Mesenteric fat pad (tissue), 1 donor: ENCODE measurements around the gene SLC9A6. TPM values are rescaled to one million over a fixed set of nuclear protein-coding genes. Genes with fewer than 3 reads are reported as not detected.

Experiments
- DNase-seq: peaks from one replicate; pipeline ENCODE4 v3.0.0-alpha.2; 2020; ENCODE audit warnings: low spot score
- long read RNA-seq: library from polyadenylated mRNA; unstranded; transcript quantifications from one replicate; pipeline ENCODE4 v2.0.0, GENCODE V29; 2020
- total RNA-seq: library from RNA; stranded (reverse); fragmentation: NEBNext Ultra II Directional; extraction: Animal tissue kit (Norgen Biotek cat#: 25700); gene quantifications from one replicate; pipeline ENCODE4 v1.2.1, GENCODE V29; 2021
- donor health status: DM: yes; HTN: yes; CAD: no.

SLC9A6 gene
- 11.9 TPM for total RNA-seq
- long read RNA-seq, partial matches to known transcripts = 3 of 12 reads
- long read RNA-seq, other reads (novel, unspliced or antisense) = 8 of 12 reads

DNA sequence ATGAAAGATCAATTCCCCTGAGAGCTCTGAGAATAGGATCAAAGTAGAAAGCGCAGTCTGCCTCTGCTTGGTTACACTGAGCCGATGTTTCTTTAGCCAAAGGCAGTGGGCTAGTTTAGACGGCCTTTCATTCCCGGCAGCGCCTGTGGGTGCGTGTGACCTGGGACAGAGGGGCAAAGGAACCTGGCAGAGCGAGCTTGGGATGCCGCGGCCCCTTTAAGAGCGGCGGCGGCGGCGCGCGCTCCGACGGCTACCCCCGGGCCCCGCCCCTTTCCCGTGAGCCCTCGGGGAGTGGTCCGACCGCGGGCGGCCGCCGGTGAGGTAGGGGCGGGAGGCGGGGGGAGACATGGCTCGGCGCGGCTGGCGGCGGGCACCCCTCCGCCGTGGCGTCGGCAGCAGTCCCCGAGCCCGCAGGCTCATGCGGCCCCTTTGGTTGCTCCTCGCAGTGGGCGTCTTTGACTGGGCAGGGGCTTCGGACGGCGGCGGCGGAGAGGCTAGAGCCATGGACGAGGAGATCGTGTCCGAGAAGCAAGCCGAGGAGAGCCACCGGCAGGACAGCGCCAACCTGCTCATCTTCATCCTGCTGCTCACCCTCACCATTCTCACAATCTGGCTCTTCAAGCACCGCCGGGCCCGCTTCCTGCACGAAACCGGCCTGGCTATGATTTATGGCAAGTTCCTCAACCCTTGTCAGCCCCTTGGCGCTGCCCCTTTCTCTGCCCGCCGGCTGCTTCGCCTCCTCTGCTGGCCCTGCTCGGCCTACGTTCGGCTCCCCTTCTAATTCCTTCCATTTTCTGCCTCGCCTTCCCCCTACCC lies at the start of gene SLC9A6:
SLC9A6 (plus strand) TSS at position 279 of the 816 bp plus-strand sequence; CDS start at position 503, 224 bp downstream.
- DNase-seq = no peak

DNA sequence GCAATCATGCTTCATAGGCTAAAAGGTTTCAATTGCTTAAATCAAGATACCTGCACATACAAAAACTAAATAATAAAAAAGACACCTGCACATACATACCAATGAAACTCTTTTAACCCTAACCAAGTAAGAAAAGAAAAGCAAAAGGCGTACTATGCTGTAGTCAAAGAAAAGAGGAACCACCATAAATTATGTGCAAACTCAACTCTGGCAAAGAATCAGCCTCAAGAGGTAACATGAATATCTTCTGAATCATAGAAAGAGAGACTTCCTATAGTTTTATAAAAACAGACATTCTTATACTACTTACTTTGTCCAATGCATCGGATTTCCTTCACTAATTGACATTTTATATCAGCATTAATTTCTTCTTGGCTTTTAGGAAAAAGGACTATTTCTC lies 40.7 kb upstream of the SLC9A6 start:
- DNase-seq = no peak

GRCh38 chrX:135951291-135951690 lies 33.9 kb upstream of the SLC9A6 start:
- DNase-seq = no peak

GRCh38 chrX:135973025-135973547 lies 12.1 kb upstream of the SLC9A6 start:
- no peak for DNase-seq

DNA sequence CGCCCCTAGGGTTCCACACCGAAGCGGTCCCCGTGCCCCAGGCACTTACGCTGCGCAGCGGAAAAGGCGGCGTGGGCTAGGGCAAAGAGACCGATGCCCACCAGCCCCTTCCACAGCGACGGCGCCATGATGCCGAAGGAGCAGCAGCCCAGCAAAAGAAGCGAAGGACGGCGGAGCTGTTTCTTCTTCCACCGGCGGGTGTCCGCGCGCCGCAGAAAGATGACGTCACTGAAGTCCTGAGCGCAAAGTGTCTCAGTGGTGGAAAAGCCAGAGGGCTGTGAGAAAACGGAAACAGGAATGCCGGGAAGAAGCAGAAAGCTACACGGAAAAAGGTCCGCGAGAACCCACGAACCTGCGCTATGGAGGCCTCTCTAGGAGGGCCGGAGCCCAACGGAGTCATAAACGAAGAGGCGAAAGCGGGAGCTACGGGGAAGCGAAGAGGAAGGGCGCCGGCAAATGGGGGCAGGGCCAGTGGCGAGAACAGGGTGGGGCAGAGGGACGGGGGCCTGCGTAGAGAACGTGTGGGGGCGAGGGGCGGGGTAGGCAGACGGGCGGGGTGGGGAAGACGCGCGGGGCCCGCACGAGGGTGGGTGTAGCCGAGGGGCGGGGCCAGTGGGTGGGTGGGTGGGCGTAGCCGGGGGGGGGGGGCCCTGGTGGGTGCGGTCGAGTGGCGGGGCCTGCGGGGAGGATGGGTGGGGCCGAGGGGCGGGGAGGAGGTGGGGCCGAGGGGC lies 11.5 kb upstream of the SLC9A6 start, which contains the start of gene MMGT1:
MMGT1 (minus strand) TSS at position 441 of the 731 bp plus-strand sequence; CDS start at position 128, 313 bp downstream.
- DNase-seq = no peak

GRCh38 chrX:135974279-135974856 lies 10.9 kb upstream of the SLC9A6 start:
- no peak for DNase-seq

DNA sequence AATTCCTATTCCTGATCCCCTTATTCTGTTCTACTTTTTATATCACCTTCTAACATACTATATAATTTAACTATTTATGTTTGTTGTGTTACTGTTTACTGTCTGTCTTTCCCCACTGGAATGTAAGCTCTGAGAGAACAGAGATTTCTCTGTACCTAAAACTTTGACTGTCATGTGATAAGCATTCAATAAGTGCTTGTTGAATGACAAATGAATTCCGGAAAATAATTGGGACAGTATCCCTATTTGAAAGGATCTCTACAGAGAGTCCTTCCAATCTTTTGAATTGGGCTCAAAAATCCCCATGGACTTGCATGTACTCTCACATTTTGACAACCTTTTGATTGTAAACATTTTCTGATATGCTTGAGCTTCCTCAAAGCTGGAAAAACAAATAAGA lies 9.8 kb upstream of the SLC9A6 start:
- no peak for DNase-seq

GRCh38 chrX:135977611-135978010 lies 7.6 kb upstream of the SLC9A6 start:
- no peak for DNase-seq

GRCh38 chrX:135981010-135981409 lies 4.2 kb upstream of the SLC9A6 start:
- no peak for DNase-seq

- no peak for DNase-seq
Measured at GRCh38 chrX:135981668-135982067, 3.6 kb upstream of the SLC9A6 start.

GRCh38 chrX:135982860-135983259 lies 2.4 kb upstream of the SLC9A6 start:
- no peak for DNase-seq

- no peak for DNase-seq
Measured at GRCh38 chrX:135984256-135984655, 979 bp upstream of the SLC9A6 start.

DNA sequence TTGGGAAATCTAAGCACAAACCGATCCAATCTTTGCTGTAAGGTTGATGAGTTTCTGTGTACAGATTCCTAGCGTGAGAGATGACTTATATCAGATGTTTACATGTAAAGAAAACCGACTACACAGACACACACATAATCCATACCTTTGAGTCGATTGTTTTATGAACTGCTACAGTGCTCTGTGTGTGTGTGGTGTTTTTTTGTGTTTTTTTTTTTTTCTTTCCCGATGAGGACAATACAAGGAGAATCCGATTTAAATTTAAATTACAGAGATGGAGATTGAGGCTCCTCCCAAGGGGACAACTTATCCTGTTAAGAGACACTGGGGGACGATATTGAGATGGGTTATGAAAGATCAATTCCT lies 461 bp upstream of the SLC9A6 start:
- DNase-seq = no peak

DNA sequence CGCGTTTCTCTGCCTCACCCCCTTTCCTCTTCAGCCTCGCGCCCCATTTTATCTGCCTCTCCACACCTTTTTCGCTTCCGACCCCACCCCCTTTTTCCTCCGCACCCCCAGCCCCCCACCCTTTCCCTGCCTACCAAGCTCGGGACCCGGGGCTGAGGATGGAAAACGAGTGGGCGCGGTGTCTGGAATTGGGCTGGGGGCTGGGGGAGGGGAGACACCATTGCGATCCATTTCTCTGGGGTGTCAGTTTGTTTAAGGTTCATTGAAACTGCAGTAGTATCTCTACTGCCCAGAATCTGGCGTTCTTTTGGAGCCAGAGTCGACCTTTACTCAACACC lies 707 bp downstream of the SLC9A6 start:
- DNase-seq = no peak

- no peak for DNase-seq
Measured at GRCh38 chrX:135988245-135988644, 3.0 kb downstream of the SLC9A6 start.

DNA sequence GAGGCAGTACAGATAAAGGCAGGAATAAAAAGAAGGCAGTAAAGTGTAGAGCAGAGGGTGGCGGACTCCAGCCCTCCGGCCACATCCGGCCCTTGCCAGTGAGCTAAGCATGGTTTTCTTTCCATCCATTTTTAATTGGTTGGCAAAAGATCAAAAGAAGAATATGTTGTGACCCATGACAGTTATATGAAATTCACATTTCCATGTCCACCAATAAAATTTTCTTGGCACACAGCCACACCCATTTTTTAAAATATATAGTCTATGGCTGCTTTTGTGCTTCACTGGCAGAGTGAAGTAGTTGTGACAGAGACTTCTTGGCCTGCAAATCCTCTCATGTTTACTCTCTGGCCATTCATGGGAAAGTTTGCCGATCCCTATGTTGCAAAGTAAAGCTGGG lies 29.8 kb downstream of the SLC9A6 start:
- no peak for DNase-seq

DNA sequence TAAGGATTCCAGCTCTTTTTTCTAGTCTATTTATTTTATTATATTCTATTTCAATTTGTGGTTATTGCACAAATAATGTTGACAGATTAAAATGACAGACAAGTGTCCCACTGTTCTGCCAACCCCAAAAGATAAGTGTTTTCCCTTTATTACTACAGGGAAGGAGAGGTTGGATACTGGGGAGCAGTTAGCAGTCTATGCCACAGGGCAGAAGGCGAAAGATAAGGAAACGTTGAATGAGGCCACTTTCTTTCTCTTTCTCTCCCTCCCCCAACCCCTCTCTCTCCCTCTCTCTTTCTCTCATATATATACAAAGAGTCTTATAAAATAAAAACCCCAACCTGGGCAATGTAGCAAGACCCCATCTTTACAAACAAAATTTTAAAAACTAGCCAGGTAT lies 31.6 kb downstream of the SLC9A6 start:
- no peak for DNase-seq

GRCh38 chrX:136019226-136019625 lies 34.0 kb downstream of the SLC9A6 start:
- no peak for DNase-seq

DNA sequence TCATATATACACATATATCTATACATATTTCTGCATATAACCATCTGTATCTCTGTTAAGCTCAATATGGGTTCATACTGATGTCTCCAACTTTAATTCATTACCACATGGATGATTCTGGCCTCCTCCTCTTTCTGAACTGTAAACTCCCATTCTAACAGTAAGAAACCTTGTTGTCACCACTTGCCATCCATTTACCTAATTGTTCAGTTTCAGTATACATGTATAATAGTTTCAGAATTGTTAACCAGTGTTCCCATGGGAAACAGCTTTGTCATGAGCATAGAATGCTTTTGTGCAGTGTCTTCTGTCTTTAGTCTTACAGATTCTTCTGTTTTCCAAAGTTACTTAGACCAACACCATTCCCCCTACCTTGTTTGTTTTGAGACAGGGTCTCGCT lies 35.9 kb downstream of the SLC9A6 start:
- DNase-seq = no peak

DNA sequence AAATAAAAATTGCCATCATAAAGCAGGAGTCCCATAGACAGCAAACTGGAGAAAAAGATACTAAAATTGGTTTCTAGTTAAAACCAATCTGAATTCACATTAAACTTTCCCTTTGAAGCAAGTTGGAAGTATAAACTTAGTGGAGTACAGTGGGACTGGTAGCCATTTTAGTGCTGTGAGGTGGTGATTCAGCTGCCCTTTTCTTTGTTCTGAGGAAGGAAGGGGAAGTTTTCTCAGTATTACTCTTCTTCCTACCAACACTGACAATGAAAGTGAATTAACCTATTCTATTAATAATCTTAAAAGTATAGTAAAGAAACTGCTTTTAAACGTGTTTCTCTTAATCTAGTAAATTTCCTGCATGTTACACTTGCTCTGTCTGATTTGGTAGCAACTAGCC lies 36.7 kb downstream of the SLC9A6 start:
- no peak for DNase-seq

DNA sequence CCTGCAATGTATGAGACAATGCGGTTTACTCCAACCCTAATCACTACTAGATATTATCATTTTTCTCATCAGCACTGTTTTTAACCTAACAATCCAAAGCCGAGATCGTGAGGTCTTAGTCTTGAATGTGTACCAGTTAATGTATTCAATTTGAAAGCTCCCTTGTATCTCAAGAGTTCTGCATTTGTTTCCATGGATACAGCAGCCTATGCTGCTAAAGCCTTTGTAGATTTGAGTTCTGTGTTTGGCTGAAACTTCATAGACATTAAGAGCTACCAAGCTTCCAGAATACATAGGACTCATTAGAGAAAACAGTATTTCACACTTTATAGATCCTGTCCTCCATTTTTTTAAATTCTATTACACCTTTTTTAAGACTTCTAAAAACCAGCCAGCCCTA lies 39.9 kb downstream of the SLC9A6 start:
- DNase-seq = no peak

DNA sequence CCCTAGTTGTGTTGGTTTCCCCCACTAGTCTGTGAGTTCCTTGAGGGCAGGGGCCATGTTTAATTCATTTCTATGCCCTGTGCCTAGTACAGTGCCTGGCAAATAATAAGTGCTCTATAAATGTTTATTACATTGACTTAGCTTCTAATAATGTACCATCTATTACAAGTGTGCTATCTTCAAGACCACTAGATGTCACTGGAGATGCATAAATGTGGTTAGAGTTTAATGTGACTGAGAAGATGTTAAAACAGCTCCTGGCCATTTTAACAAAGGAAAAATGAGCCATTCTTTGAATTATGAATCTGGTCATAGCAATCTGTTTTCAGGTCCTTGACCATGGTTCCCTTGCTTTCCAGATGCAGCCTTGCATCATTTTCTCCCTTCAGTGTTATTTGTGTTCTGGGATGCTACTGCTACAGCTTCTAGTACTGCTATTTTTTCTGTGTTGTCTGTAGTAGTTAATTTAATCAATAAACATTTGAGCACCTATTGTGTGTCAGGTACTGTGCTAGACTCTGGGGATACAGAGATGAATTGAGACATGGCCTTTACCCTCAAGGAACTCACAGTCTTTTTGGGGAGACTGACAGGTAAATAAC lies 43.2 kb downstream of the SLC9A6 start:
- no peak for DNase-seq
